PFSK-1 (cell line): Measurements from ENCODE around the gene MC1R.

Experiments
- POLR2AphosphoS5 ChIP-seq: IDR thresholded peaks from 2 replicates; pipeline ENCODE4 v1.6.1; 2012; ENCODE audit warnings: low read depth, mild to moderate bottlenecking, control low read depth, low read length, moderate library complexity
- TAF1 ChIP-seq: IDR thresholded peaks from 2 replicates; pipeline ENCODE4 v1.6.1; 2012; ENCODE audit warnings: low read length, control low read depth, borderline replicate concordance; ENCODE audit not compliant: insufficient read depth

DNA sequence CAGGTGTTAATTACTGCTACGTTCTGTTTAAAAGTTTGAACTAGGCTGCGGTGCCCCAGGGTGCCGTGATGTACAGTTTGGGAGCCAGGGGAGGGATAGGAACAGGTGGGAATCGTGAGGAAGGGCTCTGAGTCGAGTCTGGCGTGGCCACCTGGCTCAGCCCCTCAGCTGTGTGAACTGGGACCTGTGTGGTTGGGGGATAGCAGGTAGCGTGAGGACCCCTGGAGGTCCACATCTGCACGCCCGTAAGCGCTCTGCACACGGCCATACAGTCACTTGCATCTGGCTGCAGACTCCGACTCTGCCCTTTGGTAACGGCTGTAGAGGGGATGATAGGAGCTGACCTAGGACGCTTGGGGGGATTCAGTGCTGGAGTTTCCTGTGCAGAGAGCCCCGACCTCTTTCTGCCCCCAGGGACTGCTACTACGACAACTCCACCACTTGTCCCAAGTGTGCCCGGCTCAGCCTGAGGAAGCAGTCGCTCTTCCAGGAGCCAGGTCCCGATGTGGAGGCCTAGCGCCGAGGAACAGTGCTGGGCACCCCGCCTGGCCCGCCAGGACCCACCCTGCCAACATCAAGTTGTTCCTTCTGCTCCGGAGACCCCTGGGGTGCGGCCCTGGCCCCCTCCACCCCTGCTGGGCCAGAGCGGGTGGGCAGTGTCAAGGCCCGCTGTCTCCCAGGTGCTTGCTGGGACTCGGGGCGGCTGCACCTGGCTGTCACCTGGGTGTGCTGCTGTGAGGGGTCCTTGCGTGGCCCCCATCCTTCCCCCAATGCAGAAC is 47.0 kb downstream of the MC1R start:
- TF ChIP-seq TAF1 (no peak), POLR2AphosphoS5 (no peak)
